Lower leg skin (tissue), 4 donors: ENCODE data around the gene SMG9. TPM values are rescaled to one million over a fixed set of nuclear protein-coding genes. Genes with fewer than 3 reads are reported as not detected.

Experiments used
- DNase-seq, 2 donors: peaks; one replicate each; pipeline ENCODE4 v3.0.0-alpha.2; 2019; ENCODE audit warnings: low spot score in 2 of 2
- H3K4me3 ChIP-seq: fragments of 200-600 bp; sonication (generic); 2 replicates; pipeline ENCODE4 v1.5.1; 2017; ENCODE audit warnings: mild to moderate bottlenecking, low read depth; ENCODE audit not compliant: poor library complexity, severe bottlenecking
- POLR2A ChIP-seq, 2 donors: fragments of 450-650 bp; IDR thresholded peaks; one replicate each; pipeline ENCODE4 v1.6.1; 2016 to 2017; ENCODE audit warnings: antibody characterized with exemption in 2 of 2, mild to moderate bottlenecking in 1 of 2, moderate library complexity in 1 of 2
- WGBS, 2 donors: methylation state at CpG; one replicate each; pipeline ENCODE4 v1.1.5; 2018; 5-methylcytosine and 5-hydroxymethylcytosine counted together
- intact Hi-C: fragments of 100-400 bp; cut with DNase I; formaldehyde crosslinking; loops from one replicate; pipeline ENCODE4 v1.15.0; 2023; ENCODE audit warnings: low total_unique reads
- total RNA-seq, 4 donors: library from RNA; depleted of rRNA; stranded (reverse); fragments of >200 nt; gene quantifications; one replicate each; pipeline ENCODE4 v1.1.0, GENCODE V29; 2016
- TF ChIP-seq, protein P1 (sequence below), 3 donors: fragments of 450-650 bp; IDR thresholded peaks; one replicate each; pipeline ENCODE4 v1.5.1; 2016; ENCODE audit warnings: antibody characterized with exemption in 3 of 3, mild to moderate bottlenecking in 3 of 3, moderate library complexity in 2 of 3

Gene SMG9
- total RNA-seq, 4 donors from 2014 or later, result 18.0 to 27.6 (median 23.5) TPM

GRCh38 chr19:43697295-43697694 is 57.5 kb downstream of the SMG9 start:
- intact Hi-C loops, result no loop called here
- WGBS, 2 donors, result 69 to 82% methylated on average over 5 of the region's 5 CpGs
- DNase-seq, result no peak
- H3K4me3 ChIP-seq, result no peak overlapping the region
- TF ChIP-seq POLR2A (IDR thresholded peaks at IDR 0.05), result no peak
- TF ChIP-seq, protein P1, sequence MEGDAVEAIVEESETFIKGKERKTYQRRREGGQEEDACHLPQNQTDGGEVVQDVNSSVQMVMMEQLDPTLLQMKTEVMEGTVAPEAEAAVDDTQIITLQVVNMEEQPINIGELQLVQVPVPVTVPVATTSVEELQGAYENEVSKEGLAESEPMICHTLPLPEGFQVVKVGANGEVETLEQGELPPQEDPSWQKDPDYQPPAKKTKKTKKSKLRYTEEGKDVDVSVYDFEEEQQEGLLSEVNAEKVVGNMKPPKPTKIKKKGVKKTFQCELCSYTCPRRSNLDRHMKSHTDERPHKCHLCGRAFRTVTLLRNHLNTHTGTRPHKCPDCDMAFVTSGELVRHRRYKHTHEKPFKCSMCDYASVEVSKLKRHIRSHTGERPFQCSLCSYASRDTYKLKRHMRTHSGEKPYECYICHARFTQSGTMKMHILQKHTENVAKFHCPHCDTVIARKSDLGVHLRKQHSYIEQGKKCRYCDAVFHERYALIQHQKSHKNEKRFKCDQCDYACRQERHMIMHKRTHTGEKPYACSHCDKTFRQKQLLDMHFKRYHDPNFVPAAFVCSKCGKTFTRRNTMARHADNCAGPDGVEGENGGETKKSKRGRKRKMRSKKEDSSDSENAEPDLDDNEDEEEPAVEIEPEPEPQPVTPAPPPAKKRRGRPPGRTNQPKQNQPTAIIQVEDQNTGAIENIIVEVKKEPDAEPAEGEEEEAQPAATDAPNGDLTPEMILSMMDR (IDR thresholded peaks at IDR 0.05), result no peak

- WGBS, 2 donors, result 79 to 84% methylated on average over 6 of the region's 6 CpGs
- no peak overlapping the region for H3K4me3 ChIP-seq
- intact Hi-C loops, result no loop called here
- no peak for TF ChIP-seq POLR2A (IDR thresholded peaks at IDR 0.05)
- TF ChIP-seq, protein P1 (IDR thresholded peaks at IDR 0.05), result no peak
- DNase-seq, result no peak
Measured at GRCh38 chr19:43695985-43696704, 58.6 kb downstream of the SMG9 start.

- DNase-seq, result no peak
- 73 to 83% methylated on average over 5 of the region's 5 CpGs for WGBS, 2 donors
- TF ChIP-seq, protein P1 (IDR thresholded peaks at IDR 0.05), result no peak
- TF ChIP-seq POLR2A (IDR thresholded peaks at IDR 0.05), result no peak
- intact Hi-C loops, result no loop called here
- H3K4me3 ChIP-seq, result no peak overlapping the region
Measured at GRCh38 chr19:43694553-43694952, 60.2 kb downstream of the SMG9 start.

GRCh38 chr19:43692877-43693276 is 61.9 kb downstream of the SMG9 start:
- DNase-seq, result no peak
- 68 to 77% methylated on average over 4 of the region's 4 CpGs for WGBS, 2 donors
- intact Hi-C loops, result no loop called here
- TF ChIP-seq POLR2A (IDR thresholded peaks at IDR 0.05), result no peak
- TF ChIP-seq, protein P1 (IDR thresholded peaks at IDR 0.05), result no peak
- no peak overlapping the region for H3K4me3 ChIP-seq

GRCh38 chr19:43692385-43692784 is 62.4 kb downstream of the SMG9 start:
- WGBS, 2 donors, result 84 to 89% methylated on average over 2 of the region's 2 CpGs
- intact Hi-C loops, result no loop called here
- no peak for DNase-seq
- no peak for TF ChIP-seq POLR2A (IDR thresholded peaks at IDR 0.05)
- TF ChIP-seq, protein P1 (IDR thresholded peaks at IDR 0.05), result no peak
- H3K4me3 ChIP-seq, result no peak overlapping the region

DNA sequence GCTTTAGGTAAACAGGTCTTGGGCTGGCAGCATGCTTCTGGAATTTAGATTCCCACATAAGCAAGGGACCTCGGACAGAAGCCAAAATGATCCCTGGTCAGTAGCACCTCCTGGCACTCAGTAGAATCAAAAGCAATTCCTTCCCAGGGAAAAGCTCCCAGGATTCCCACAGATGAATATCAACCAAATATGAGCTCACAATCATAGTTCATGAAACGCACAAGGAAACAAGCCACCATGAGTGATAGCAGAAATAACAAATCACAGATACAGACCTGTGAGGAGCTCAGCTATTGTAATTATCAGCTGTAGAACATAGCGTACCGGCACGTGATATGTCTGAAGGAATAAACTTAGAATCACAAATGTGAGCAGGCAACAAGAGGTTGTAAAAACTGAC is 63.0 kb downstream of the SMG9 start:
- H3K4me3 ChIP-seq, result no peak overlapping the region
- no peak for DNase-seq
- 90 to 92% methylated on average over 5 of the region's 5 CpGs for WGBS, 2 donors
- intact Hi-C loops, result no loop called here
- TF ChIP-seq, protein P1 (IDR thresholded peaks at IDR 0.05), result no peak
- no peak for TF ChIP-seq POLR2A (IDR thresholded peaks at IDR 0.05)
